Adrenal gland (tissue), 12 donors: Measurements from ENCODE around the gene CCSER1. TPM values are rescaled to one million over a fixed set of nuclear protein-coding genes. Genes with fewer than 3 reads are reported as not detected.

ENCODE experiments used
- DNase-seq, 7 donors: peaks; one replicate each; pipeline ENCODE4 v3.0.0-alpha.2; 2019 to 2020
- H3K27ac ChIP-seq, 5 donors: fragments of 200-600 bp; sonication (generic) in 4 of 5; 1 replicate in 3 of 5; 2 replicates in 2 of 5; pipeline versions ENCODE4 v1.5.1 to v1.8.0; 2016 to 2020; ENCODE audit warnings: mild to moderate bottlenecking in 1 of 5
- H3K27me3 ChIP-seq: fragments of 200-600 bp; 2 replicates; pipeline ENCODE4 v1.8.0; 2021
- H3K36me3 ChIP-seq, 2 donors: fragments of 200-600 bp; replicated peaks in 1 of 2; 1 replicate in 1 of 2; 2 replicates in 1 of 2; pipeline versions ENCODE4 v1.5.1 to v1.8.0; 2018 to 2022
- H3K4me1 ChIP-seq, 2 donors: fragments of 200-600 bp; replicated peaks in 1 of 2; 1 replicate in 1 of 2; 2 replicates in 1 of 2; pipeline versions ENCODE4 v1.5.1 to v1.8.0; 2018 to 2021
- H3K4me3 ChIP-seq, 4 donors: fragments of 200-600 bp; sonication (generic) in 3 of 4; one replicate each; pipeline ENCODE4 v1.5.1; 2016 to 2018
- H3K9me3 ChIP-seq, 3 donors: fragments of 200-600 bp; sonication (generic) in 1 of 3; replicated peaks in 1 of 3; 1 replicate in 2 of 3; 2 replicates in 1 of 3; pipeline versions ENCODE4 v1.5.1 to v1.8.0; 2016 to 2021
- POLR2A ChIP-seq, 2 donors: fragments of 450-650 bp; IDR thresholded peaks; one replicate each; pipeline ENCODE4 v1.6.1; 2017; ENCODE audit warnings: antibody characterized with exemption in 2 of 2, mild to moderate bottlenecking in 2 of 2, moderate library complexity in 1 of 2
- WGBS, 4 donors: extraction: QIAGEN DNeasy Blood & Tissue Kit in 2 of 4; methylation state at CpG; one replicate each; pipeline versions ENCODE4 v1.1.5 to v1.1.7; 2013 to 2017; 5-methylcytosine and 5-hydroxymethylcytosine counted together
- intact Hi-C, 2 donors: fragments of 100-400 bp; cut with DNase I; formaldehyde crosslinking; loops; one replicate each; pipeline versions ENCODE4 v1.14.1 to v1.15.0; 2022 to 2023
- polyA plus RNA-seq, 3 donors: library from polyadenylated mRNA; stranded (reverse); fragments of 200-250 nt in 2 of 3; fragments of 350-450 nt in 1 of 3; fragmentation: Illumina TruSeq in 1 of 3; extraction: RNeasy Lipid Tissue Mini Kit (QIAGEN cat#74804) in 1 of 3; gene quantifications; one replicate each; pipeline ENCODE4 v1.2.3, GENCODE V29; 2013 to 2014
- total RNA-seq, 9 donors: library from RNA; depleted of rRNA in 4 of 9; stranded (reverse); fragments of >200 nt in 4 of 9; fragments of 120-200 nt in 1 of 9; fragmentation: NEBNext Ultra II Directional in 1 of 9; extraction: Animal tissue kit (Norgen Biotek cat#: 25700) in 1 of 9; gene quantifications; one replicate each; pipeline versions ENCODE4 v1.1.0 to v1.2.4, GENCODE V29; 2013 to 2023
- TF ChIP-seq, protein P1 (sequence below), 6 experiments: fragments of 450-650 bp in 4 of 6; fragments of 200-600 bp in 2 of 6; sonication (generic) in 1 of 6; IDR thresholded peaks; 1 replicate in 5 of 6; 2 replicates in 1 of 6; pipeline versions ENCODE4 v1.5.1 to v1.8.0; 2016 to 2021; ENCODE audit warnings: antibody characterized with exemption in 6 of 6, mild to moderate bottlenecking in 2 of 6, moderate library complexity in 1 of 6
- donor health status: healthy with polysubstance abuse.
- donor health status: Bipolar disorder and iron deficiency.
- donor health status: DM: yes; HTN: yes; CAD: no.
- donor health status: DM: no; HTN: no; CAD: no.
- donor health status: DM: no; HTN: no; CAD: no.
- donor health status: DM: yes; HTN: yes; CAD: no.

Gene CCSER1
- total and polyA plus RNA-seq, 12 donors, result 0.14 to 11.7 (median 2.3) TPM; not detected in 1

DNA sequence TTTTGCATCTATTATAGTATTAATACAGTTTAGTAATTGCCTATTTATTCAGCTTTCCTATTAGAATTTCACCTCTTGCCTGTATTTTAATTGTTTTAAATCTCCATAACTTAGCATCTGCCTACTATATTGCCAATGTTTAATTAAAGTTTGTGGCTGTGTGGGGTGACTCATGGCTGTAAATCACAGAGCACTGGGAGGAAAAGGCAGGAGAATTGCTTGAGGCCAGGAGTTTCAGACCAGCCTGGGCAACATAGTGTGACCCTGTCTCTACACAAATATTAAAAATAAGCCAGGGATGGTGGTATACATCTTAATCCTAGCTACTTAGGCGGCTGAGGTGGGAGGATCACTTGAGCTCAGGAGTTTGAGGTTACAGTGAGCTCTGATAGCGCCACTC is 14.5 kb upstream of the CCSER1 start:
- Histone ChIP-seq H3K4me1 (no peaks in the 10 kb centered on the region), H3K36me3 (no peaks in the 10 kb centered on the region), H3K27ac (no peak overlapping the region), H3K9me3 (no peaks in the 10 kb centered on the region), H3K27me3 (no peaks in the 10 kb centered on the region), H3K4me3 (no peak overlapping the region)
- intact Hi-C loops, result no loop called here
- WGBS, 4 donors, result 79 to 87% (median 80%) methylated on average over 2 of the region's 2 CpGs
- DNase-seq, result no peak
- TF ChIP-seq, protein P1, sequence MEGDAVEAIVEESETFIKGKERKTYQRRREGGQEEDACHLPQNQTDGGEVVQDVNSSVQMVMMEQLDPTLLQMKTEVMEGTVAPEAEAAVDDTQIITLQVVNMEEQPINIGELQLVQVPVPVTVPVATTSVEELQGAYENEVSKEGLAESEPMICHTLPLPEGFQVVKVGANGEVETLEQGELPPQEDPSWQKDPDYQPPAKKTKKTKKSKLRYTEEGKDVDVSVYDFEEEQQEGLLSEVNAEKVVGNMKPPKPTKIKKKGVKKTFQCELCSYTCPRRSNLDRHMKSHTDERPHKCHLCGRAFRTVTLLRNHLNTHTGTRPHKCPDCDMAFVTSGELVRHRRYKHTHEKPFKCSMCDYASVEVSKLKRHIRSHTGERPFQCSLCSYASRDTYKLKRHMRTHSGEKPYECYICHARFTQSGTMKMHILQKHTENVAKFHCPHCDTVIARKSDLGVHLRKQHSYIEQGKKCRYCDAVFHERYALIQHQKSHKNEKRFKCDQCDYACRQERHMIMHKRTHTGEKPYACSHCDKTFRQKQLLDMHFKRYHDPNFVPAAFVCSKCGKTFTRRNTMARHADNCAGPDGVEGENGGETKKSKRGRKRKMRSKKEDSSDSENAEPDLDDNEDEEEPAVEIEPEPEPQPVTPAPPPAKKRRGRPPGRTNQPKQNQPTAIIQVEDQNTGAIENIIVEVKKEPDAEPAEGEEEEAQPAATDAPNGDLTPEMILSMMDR (IDR thresholded peaks at IDR 0.05), result no peak
- TF ChIP-seq POLR2A (IDR thresholded peaks at IDR 0.05), result no peak

GRCh38 chr4:90113881-90114457 is 13.2 kb upstream of the CCSER1 start:
- no peaks in the 10 kb centered on the region for H3K27me3 ChIP-seq
- WGBS, 4 donors, result 53 to 97% (median 74%) methylated on average over 1 to 2 of the region's 2 CpGs
- H3K4me3 ChIP-seq, result no peak overlapping the region
- H3K9me3 ChIP-seq, result no peaks in the 10 kb centered on the region
- no peaks in the 10 kb centered on the region for H3K4me1 ChIP-seq
- no peak for TF ChIP-seq POLR2A (IDR thresholded peaks at IDR 0.05)
- TF ChIP-seq, protein P1 (IDR thresholded peaks at IDR 0.05), result no peak
- DNase-seq, result no peak
- H3K27ac ChIP-seq, result no peak overlapping the region
- H3K36me3 ChIP-seq, result no peaks in the 10 kb centered on the region
- intact Hi-C loops, result no loop called here

DNA sequence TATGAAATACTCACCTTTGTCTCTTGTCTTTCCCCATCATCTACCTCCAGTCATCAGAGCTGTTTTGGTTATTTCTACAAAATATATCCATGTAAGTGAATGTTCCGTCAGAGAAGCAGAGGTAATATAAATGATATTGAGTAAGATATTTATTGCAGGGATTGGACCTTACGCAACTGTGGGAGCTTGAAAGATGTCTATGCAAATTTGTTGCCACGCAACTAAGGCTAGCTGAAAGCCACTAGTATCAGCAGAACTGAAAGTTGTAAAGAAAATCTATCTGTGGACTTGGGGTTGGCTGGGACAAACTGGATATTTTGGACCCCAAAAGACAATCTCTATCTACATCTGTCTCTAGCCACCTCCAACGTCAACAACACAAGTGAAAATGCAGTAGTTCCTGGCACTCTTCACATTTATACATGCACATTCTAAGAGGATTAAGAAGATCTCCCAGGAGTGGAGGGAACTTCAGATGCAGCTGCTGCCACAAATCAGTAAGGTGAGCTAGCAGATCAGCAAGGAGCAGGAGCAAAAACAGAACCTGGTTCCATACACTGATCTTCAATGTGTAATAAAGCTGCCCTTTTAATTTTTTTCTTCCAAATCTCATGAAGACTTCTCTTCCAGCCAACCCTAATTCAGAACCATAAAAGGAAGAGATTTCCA is 8.5 kb upstream of the CCSER1 start:
- H3K4me1 ChIP-seq, result no peaks in the 10 kb centered on the region
- no peak overlapping the region for H3K27ac ChIP-seq
- no peaks in the 10 kb centered on the region for H3K36me3 ChIP-seq
- no peaks in the 10 kb centered on the region for H3K9me3 ChIP-seq
- TF ChIP-seq, protein P1 (IDR thresholded peaks at IDR 0.05), result no peak
- no peak for TF ChIP-seq POLR2A (IDR thresholded peaks at IDR 0.05)
- no peak overlapping the region for H3K4me3 ChIP-seq
- intact Hi-C loops, result no loop called here
- DNase-seq, result no peak
- no peaks in the 10 kb centered on the region for H3K27me3 ChIP-seq
- WGBS, 4 donors, result 46 to 57% (median 47%) methylated on average over 4 of the region's 4 CpGs

DNA sequence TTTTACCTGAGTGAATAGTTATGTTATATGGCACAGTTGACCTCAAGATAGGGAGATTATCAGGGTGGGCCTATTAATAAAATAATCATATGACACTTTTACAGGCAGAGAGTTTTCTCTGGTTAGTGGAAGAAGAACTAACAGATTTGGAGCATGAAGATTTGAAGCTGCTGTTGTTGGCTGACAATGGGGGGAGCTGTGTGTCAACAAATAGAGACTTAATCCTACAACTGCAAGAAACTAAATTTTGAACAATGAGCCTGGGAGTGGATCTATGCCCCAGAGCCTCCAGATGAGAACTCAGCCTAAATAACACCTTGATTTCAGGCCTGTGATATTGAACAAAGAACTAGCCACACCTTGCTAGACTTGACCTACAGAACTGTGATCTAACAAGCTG is 7.2 kb upstream of the CCSER1 start:
- DNase-seq, result no peak
- intact Hi-C loops, result no loop called here
- Histone ChIP-seq H3K9me3 (no peaks in the 10 kb centered on the region), H3K27ac (no peak overlapping the region), H3K27me3 (no peaks in the 10 kb centered on the region), H3K4me1 (no peaks in the 10 kb centered on the region), H3K4me3 (no peak overlapping the region), H3K36me3 (no peaks in the 10 kb centered on the region)
- no peak for TF ChIP-seq POLR2A (IDR thresholded peaks at IDR 0.05)
- TF ChIP-seq, protein P1 (IDR thresholded peaks at IDR 0.05), result no peak
